Measurements from ENCODE around the gene CDKN2B-AS1.

The CDKN2B-AS1 gene

DNA sequence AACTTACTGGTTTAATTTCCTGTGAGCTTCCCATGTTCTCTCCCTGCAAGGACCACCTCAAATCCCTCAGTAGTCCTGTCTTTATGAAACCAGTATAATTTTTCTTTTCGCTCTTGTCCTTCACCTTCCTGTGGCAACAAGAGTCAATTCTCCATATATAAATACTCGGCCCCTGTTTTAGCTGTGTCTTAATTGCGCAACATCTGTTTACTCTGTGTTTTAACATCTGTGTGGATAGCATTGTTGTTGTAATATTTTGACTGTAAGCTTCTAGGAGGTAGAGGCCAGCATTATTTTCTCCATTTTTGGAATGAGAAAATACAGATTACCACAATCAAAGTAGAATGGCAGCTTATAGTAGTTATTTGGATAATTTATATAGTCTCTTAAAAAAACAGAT, 44.7 kb downstream of the CDKN2B-AS1 start:
- H3K27ac ChIP-seq, result no peak overlapping the region; the same call in 1 of the 2 replicates
- no peak for TF ChIP-seq ZFX (IDR thresholded peaks at IDR 0.05; ENCODE audit: borderline replicate concordance)
- TF ChIP-seq, protein P1, sequence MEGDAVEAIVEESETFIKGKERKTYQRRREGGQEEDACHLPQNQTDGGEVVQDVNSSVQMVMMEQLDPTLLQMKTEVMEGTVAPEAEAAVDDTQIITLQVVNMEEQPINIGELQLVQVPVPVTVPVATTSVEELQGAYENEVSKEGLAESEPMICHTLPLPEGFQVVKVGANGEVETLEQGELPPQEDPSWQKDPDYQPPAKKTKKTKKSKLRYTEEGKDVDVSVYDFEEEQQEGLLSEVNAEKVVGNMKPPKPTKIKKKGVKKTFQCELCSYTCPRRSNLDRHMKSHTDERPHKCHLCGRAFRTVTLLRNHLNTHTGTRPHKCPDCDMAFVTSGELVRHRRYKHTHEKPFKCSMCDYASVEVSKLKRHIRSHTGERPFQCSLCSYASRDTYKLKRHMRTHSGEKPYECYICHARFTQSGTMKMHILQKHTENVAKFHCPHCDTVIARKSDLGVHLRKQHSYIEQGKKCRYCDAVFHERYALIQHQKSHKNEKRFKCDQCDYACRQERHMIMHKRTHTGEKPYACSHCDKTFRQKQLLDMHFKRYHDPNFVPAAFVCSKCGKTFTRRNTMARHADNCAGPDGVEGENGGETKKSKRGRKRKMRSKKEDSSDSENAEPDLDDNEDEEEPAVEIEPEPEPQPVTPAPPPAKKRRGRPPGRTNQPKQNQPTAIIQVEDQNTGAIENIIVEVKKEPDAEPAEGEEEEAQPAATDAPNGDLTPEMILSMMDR (IDR thresholded peaks at IDR 0.05), result no peak

DNA sequence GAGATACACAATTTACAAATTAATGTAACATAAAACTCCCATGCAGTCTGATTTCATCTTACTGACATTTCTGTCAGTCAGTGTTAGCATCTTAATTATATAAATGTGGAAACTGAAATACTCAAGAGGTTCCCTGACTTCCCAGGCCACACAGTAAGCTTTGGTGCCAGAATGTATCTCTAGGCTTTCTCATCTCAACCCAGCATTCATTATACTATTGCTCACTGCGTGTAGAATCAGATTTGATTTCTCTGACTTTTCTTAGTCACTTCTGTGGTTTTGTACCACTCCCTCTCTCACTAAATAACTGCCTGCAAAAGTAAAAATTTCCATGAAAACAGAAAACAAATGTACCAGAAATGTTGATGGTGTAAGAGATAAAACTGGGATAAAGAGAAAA, 46.2 kb downstream of the CDKN2B-AS1 start:
- TF ChIP-seq, protein P1 (IDR thresholded peaks at IDR 0.05), result no peak
- no peak for TF ChIP-seq ZFX (IDR thresholded peaks at IDR 0.05; ENCODE audit: borderline replicate concordance)
- H3K27ac ChIP-seq, result peak overlapping the region; percentile 84

- TF ChIP-seq, protein P1 (IDR thresholded peaks at IDR 0.05), result no peak
- TF ChIP-seq ZFX (IDR thresholded peaks at IDR 0.05; ENCODE audit: borderline replicate concordance), result no peak
Observed at GRCh38 chr9:22041344-22041743, 46.8 kb downstream of the CDKN2B-AS1 start.

GRCh38 chr9:22041775-22042174, 47.2 kb downstream of the CDKN2B-AS1 start:
- H3K27ac ChIP-seq, result peak overlapping the region; percentile 84

More at GRCh38 chr9:22041344-22041743, 46.8 kb downstream of the CDKN2B-AS1 start:
- peak overlapping the region; percentile 84 for H3K27ac ChIP-seq

DNA sequence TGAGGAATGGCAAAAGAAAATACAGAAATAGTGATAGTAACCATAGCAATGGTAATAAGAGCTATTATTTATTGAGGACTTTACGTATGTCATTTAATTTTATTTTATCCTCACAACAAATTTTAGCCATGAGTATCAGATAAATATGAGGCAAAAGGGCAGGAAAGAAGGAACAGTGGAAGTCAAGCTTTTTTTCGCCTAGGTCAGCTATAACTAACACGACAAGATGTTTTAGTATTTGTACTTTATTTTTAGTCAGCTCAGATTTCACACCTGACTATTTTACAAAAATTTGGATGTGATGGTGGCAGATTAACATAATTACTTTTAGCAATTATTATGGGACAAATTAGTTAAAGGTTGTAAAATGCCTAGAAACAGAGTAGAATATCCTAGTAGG, 49.3 kb downstream of the CDKN2B-AS1 start:
- no peak overlapping the region for H3K27ac ChIP-seq
- TF ChIP-seq, protein P1 (IDR thresholded peaks at IDR 0.05), result no peak
- TF ChIP-seq ZFX (IDR thresholded peaks at IDR 0.05; ENCODE audit: borderline replicate concordance), result no peak

More at GRCh38 chr9:22041775-22042174, 47.2 kb downstream of the CDKN2B-AS1 start:
- TF ChIP-seq ZFX (IDR thresholded peaks at IDR 0.05; ENCODE audit: borderline replicate concordance), result no peak
- TF ChIP-seq, protein P1 (IDR thresholded peaks at IDR 0.05), result no peak

- TF ChIP-seq, protein P1 (IDR thresholded peaks at IDR 0.05), result no peak
- no peak for TF ChIP-seq ZFX (IDR thresholded peaks at IDR 0.05; ENCODE audit: borderline replicate concordance)
- no peak overlapping the region for H3K27ac ChIP-seq
Observed at GRCh38 chr9:22044583-22044982, 50.0 kb downstream of the CDKN2B-AS1 start.

GRCh38 chr9:22045423-22045822, 50.8 kb downstream of the CDKN2B-AS1 start:
- TF ChIP-seq, protein P1 (IDR thresholded peaks at IDR 0.05), result no peak
- no peak for TF ChIP-seq ZFX (IDR thresholded peaks at IDR 0.05; ENCODE audit: borderline replicate concordance)
- H3K27ac ChIP-seq, result no peak overlapping the region
